Measurements from ENCODE around the gene ADD3. TPM values are rescaled to one million over a fixed set of nuclear protein-coding genes. Genes with fewer than 3 reads are reported as not detected.

Gene ADD3
- total and polyA plus RNA-seq, 2 donors (not counting 3 experiments of a cell fraction or from before 2014, with no cell fraction given), result 14.9 to 55.2 TPM

GRCh38 chr10:109959259-109960145, 48.3 kb upstream of the ADD3 start:
- H3K79me2 ChIP-seq (ENCODE audit: control insufficient read depth, insufficient read depth, low read length), result no peaks in the 10 kb centered on the region
- no peak overlapping the region for H3K27ac ChIP-seq (ENCODE audit: insufficient read depth, low read depth, low read length)
- no peaks in the 10 kb centered on the region for H4K20me1 ChIP-seq (replicated peaks; ENCODE audit: control insufficient read depth, extremely low read depth, insufficient read depth, low read length)
- ChIA-PET POLR2A (no interaction called here), CTCF (interaction anchor here (2.3 kb wide), 1 partner anchor 19 kb away, joined by 5 read pairs; no protein-coding TSS in a partner anchor)
- intact Hi-C loops (cut with micrococcal nuclease) (no loop called here), dilution Hi-C loops (cut with MboI; ENCODE audit: extremely low pct_ligation_motif_present, low sequenced_read_pairs) (no loop called here)
- FAIRE-seq (no peak), DNase-seq (ENCODE audit: low read depth, low spot score) (no peak)
- H3K36me3 ChIP-seq (ENCODE audit: control insufficient read depth in 2 of 2, extremely low read depth in 1 of 2, insufficient read depth in 2 of 2, low read length in 2 of 2), result no peaks in the 10 kb centered on the region
- H3K4me3 ChIP-seq (replicated peaks in 1 of 3; ENCODE audit: insufficient read depth in 1 of 3, low read depth in 1 of 3, low read length in 3 of 3), result no peak overlapping the region
- no peak for TF ChIP-seq POLR2AphosphoS5 (IDR thresholded peaks at IDR 0.05; ENCODE audit: insufficient read depth, low read depth, low read length)
- TF ChIP-seq MYC (IDR thresholded peaks at IDR 0.05; ENCODE audit: low read depth, low read length), result no peak
- TF ChIP-seq FOS (IDR thresholded peaks at IDR 0.05; ENCODE audit: borderline replicate concordance, insufficient read depth, low read length), result no peak
- TF ChIP-seq POLR2A (IDR thresholded peaks at IDR 0.05; ENCODE audit: low read depth, low read length), result no peak
- no peak for TF ChIP-seq EZH2 (IDR thresholded peaks at IDR 0.05; ENCODE audit: borderline replicate concordance, low read depth, low read length, severe bottlenecking)
- no peak for TF ChIP-seq JUN (IDR thresholded peaks at IDR 0.05; ENCODE audit: borderline replicate concordance, insufficient read depth, insufficient read length, low read depth)
- TF ChIP-seq GATA2 (IDR thresholded peaks at IDR 0.05; ENCODE audit: insufficient read depth, insufficient read length, low read depth, low read length), result no peak
- TF ChIP-seq, protein P1, sequence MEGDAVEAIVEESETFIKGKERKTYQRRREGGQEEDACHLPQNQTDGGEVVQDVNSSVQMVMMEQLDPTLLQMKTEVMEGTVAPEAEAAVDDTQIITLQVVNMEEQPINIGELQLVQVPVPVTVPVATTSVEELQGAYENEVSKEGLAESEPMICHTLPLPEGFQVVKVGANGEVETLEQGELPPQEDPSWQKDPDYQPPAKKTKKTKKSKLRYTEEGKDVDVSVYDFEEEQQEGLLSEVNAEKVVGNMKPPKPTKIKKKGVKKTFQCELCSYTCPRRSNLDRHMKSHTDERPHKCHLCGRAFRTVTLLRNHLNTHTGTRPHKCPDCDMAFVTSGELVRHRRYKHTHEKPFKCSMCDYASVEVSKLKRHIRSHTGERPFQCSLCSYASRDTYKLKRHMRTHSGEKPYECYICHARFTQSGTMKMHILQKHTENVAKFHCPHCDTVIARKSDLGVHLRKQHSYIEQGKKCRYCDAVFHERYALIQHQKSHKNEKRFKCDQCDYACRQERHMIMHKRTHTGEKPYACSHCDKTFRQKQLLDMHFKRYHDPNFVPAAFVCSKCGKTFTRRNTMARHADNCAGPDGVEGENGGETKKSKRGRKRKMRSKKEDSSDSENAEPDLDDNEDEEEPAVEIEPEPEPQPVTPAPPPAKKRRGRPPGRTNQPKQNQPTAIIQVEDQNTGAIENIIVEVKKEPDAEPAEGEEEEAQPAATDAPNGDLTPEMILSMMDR (IDR thresholded peaks at IDR 0.05; ENCODE audit: extremely low read depth in 1 of 2, insufficient read depth in 1 of 2, low read depth in 1 of 2, low read length in 2 of 2), result no peak
- TF ChIP-seq, protein P2, sequence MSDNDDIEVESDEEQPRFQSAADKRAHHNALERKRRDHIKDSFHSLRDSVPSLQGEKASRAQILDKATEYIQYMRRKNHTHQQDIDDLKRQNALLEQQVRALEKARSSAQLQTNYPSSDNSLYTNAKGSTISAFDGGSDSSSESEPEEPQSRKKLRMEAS (IDR thresholded peaks at IDR 0.05; ENCODE audit: insufficient read depth, insufficient read length), result no peak
- no peaks in the 10 kb centered on the region for H3K9me1 ChIP-seq (replicated peaks; ENCODE audit: control insufficient read depth, extremely low read depth, insufficient read depth, low read length)
- H3K4me2 ChIP-seq (ENCODE audit: insufficient read depth, low read length), result no peak overlapping the region
- no peak overlapping the region for H3K9ac ChIP-seq (replicated peaks; ENCODE audit: extremely low read depth, insufficient read depth, low read length)
- no TSS peak for BruUV-seq (replicated peaks)
- no peak overlapping the region for H2AFZ ChIP-seq (ENCODE audit: low read depth, low read length)
- no peaks in the 10 kb centered on the region for H3K9me3 ChIP-seq (replicated peaks; ENCODE audit: control insufficient read depth, insufficient read depth, low read length)
- no peaks in the 10 kb centered on the region for H3K27me3 ChIP-seq (ENCODE audit: control insufficient read depth in 2 of 2, insufficient read depth in 2 of 2, low read length in 2 of 2)
- H3K4me1 ChIP-seq (ENCODE audit: control insufficient read depth, extremely low read depth, insufficient read depth, low read length), result no peaks in the 10 kb centered on the region
